D721Med (cell line): ENCODE measurements around the gene SMARCC2.
A peak's percentile ranks its signal among the peaks of the same experiment; 100 is the strongest.

ENCODE experiments used
- DNase-seq: peaks from one replicate; pipeline ENCODE4 v3.0.0; 2011; ENCODE audit warnings: low spot score; ENCODE audit not compliant: insufficient read length
- FAIRE-seq: peaks from 2 replicates; lab custom pipeline; 2011; peaks lifted over from hg19 to GRCh38; lab: Jason Lieb, UNC
- CTCF ChIP-seq: IDR thresholded peaks from 2 replicates; pipeline ENCODE4 v1.5.1; 2012; ENCODE audit warnings: mild to moderate bottlenecking, control low read depth; ENCODE audit not compliant: insufficient read depth; ENCODE audit errors: missing control alignments

The SMARCC2 gene

GRCh38 chr12:56212361-56212760 lies 23.1 kb upstream of the SMARCC2 start:
- DNase-seq, result no peak
- TF ChIP-seq CTCF, result no peak
- no peak for FAIRE-seq

GRCh38 chr12:56208006-56208405 lies 18.7 kb upstream of the SMARCC2 start:
- FAIRE-seq (no peak), DNase-seq (no peak)
- TF ChIP-seq CTCF, result no peak

- no peak for FAIRE-seq
- no peak for DNase-seq
- TF ChIP-seq CTCF, result peak; percentile 59
These were observed 17.3 kb upstream of the SMARCC2 start for GRCh38 chr12:56206452-56207166.

GRCh38 chr12:56205445-56205844 lies 16.2 kb upstream of the SMARCC2 start:
- DNase-seq, result no peak
- TF ChIP-seq CTCF, result no peak
- FAIRE-seq, result no peak

GRCh38 chr12:56204275-56204674 lies 15.0 kb upstream of the SMARCC2 start:
- DNase-seq (no peak), FAIRE-seq (no peak)
- TF ChIP-seq CTCF, result no peak

GRCh38 chr12:56202838-56203237 lies 13.6 kb upstream of the SMARCC2 start:
- DNase-seq, result no peak
- FAIRE-seq, result no peak
- TF ChIP-seq CTCF, result no peak

- FAIRE-seq, result no peak
- no peak for DNase-seq
- no peak for TF ChIP-seq CTCF
These were observed 13.1 kb upstream of the SMARCC2 start for GRCh38 chr12:56202366-56202765.
